Fibroblast of the aortic adventitia (primary cell): ENCODE measurements around the gene LIPE. TPM values are rescaled to one million over a fixed set of nuclear protein-coding genes. Genes with fewer than 3 reads are reported as not detected.

ENCODE experiments used
- DNase-seq: peaks from one replicate; pipeline ENCODE4 v3.0.0-alpha.2; 2010; ENCODE audit warnings: low read depth
- H3K4me3 ChIP-seq: 2 replicates; pipeline ENCODE4 v1.5.1; 2011; ENCODE audit warnings: low read depth, mild to moderate bottlenecking, control low read depth, low read length, moderate library complexity
- CTCF ChIP-seq: IDR thresholded peaks from 2 replicates; pipeline ENCODE4 v1.5.1; 2011; ENCODE audit warnings: mild to moderate bottlenecking, low read length, control low read depth, inconsistent platforms; ENCODE audit not compliant: insufficient read depth
- small RNA-seq: library from RNA; depleted of rRNA; stranded (forward); fragments of <200 nt; gene quantifications from one replicate; pipeline ENCODE3, GENCODE V24; 2012
- total RNA-seq: library from RNA; depleted of rRNA; stranded (reverse); fragments of >200 nt; gene quantifications from 2 replicates; pipeline ENCODE4 v1.2.3, GENCODE V29; 2012; ENCODE audit warnings: low replicate concordance

LIPE gene
- total RNA-seq, 1 donor: 1.6 TPM

- H3K4me3 ChIP-seq: no peak overlapping the region
- DNase-seq: no peak
- TF ChIP-seq CTCF: no peak
These were observed 69.9 kb downstream of the LIPE start for GRCh38 chr19:42357290-42357689.

- no peak for DNase-seq
- H3K4me3 ChIP-seq: no peak overlapping the region
- no peak for TF ChIP-seq CTCF
These were observed 70.5 kb downstream of the LIPE start for GRCh38 chr19:42356686-42357085.

- H3K4me3 ChIP-seq: no peak overlapping the region
- no peak for DNase-seq
- no peak for TF ChIP-seq CTCF
These were observed 71.3 kb downstream of the LIPE start for GRCh38 chr19:42355896-42356295.

- no peak for TF ChIP-seq CTCF
- no peak for DNase-seq
- no peak overlapping the region for H3K4me3 ChIP-seq
These were observed 73.7 kb downstream of the LIPE start for GRCh38 chr19:42353341-42354015.

- no peak for TF ChIP-seq CTCF
- H3K4me3 ChIP-seq: no peak overlapping the region
- no peak for DNase-seq
These were observed 74.6 kb downstream of the LIPE start for GRCh38 chr19:42352301-42353259.

Small RNAs within 50 kb of the gene (small RNA-seq; reads per million reads assigned to genes)
- gene RNU4-60P: not detected

Other genes with a start within 250 kb of the LIPE start
- gene DEDD2, start 209.7 kb downstream of the LIPE start, total RNA-seq: 11.1 and 13.5 TPM in 2 replicates
- 6.0 and 13.0 TPM in 2 replicates for gene ZNF526, start 207.1 kb downstream of the LIPE start, total RNA-seq
- 3.1 and 18.3 TPM in 2 replicates for gene GSK3A, start 184.8 kb downstream of the LIPE start, total RNA-seq
- 18.2 and 30.4 TPM in 2 replicates for gene ERF, start 172.3 kb downstream of the LIPE start, total RNA-seq
- gene CIC, start 158.1 kb downstream of the LIPE start, total RNA-seq: 35.3 and 36.1 TPM in 2 replicates
- 0.90 and 1.1 TPM in 2 replicates for gene PRR19, start 125.3 kb downstream of the LIPE start, total RNA-seq
- 23.0 and 28.2 TPM in 2 replicates for gene PAFAH1B3, start 124.8 kb downstream of the LIPE start, total RNA-seq
- not detected in 2 replicates for gene TMEM145, start 114.1 kb downstream of the LIPE start, total RNA-seq
- 20.0 and 28.5 TPM in 2 replicates for gene MEGF8, start 101.8 kb downstream of the LIPE start, total RNA-seq
- not detected in 2 replicates for gene CNFN, start 37.1 kb downstream of the LIPE start, total RNA-seq
- not detected in 2 replicates for gene CXCL17, start 15.6 kb upstream of the LIPE start, total RNA-seq
- gene CEACAM1, start 101.1 kb upstream of the LIPE start, total RNA-seq: 0.33 TPM in 1 of 2 replicates, not detected in the other
- not detected in 2 replicates for gene CEACAM8, start 167.5 kb upstream of the LIPE start, total RNA-seq